Caco-2 (cell line): Measurements from ENCODE around the gene NDST4. TPM values are rescaled to one million over a fixed set of nuclear protein-coding genes. Genes with fewer than 3 reads are reported as not detected.

Source experiments
- BruUV-seq: library from RNA; stranded (reverse); fragments of 400-500 nt; replicated peaks from 2 replicates; lab custom pipeline; 2021; lab: Mats Ljungman, UMichigan
- CTCF ChIA-PET: fragments of 300-600 bp; sonication (Branson Sonifier 250); formaldehyde crosslinking; loops from one replicate; lab custom pipeline; 2022; ENCODE audit warnings: antibody characterized with exemption; lab: Charles Lee
- POLR2A ChIA-PET: fragments of 300-600 bp; sonication (Branson Sonifier 250); formaldehyde crosslinking; loops from one replicate; lab custom pipeline; 2022; ENCODE audit warnings: antibody characterized with exemption; lab: Charles Lee
- DNase-seq, 2 experiments: peaks; one replicate each; pipeline versions ENCODE4 v3.0.0 to v3.0.0-alpha.2; 2020 to 2022
- H3K27me3 ChIP-seq: replicated peaks from 2 replicates; pipeline ENCODE4 v1.6.0; 2011; ENCODE audit warnings: low read length; ENCODE audit not compliant: control insufficient read depth, insufficient read depth
- H3K36me3 ChIP-seq: 2 replicates; pipeline ENCODE4 v1.5.1; 2011; ENCODE audit warnings: low read length; ENCODE audit not compliant: control insufficient read depth, insufficient read depth
- H3K4me1 ChIP-seq: fragments of 250-450 bp; sonication (Bioruptor Pico); 2 replicates; pipeline ENCODE4 v1.5.1; 2020; ENCODE audit warnings: mild to moderate bottlenecking
- H3K4me3 ChIP-seq: 2 replicates; pipeline ENCODE4 v1.5.1; 2011; ENCODE audit warnings: low read depth, mild to moderate bottlenecking, control low read depth, low read length
- H3K9me3 ChIP-seq: fragments of 250-450 bp; sonication (Bioruptor Pico); 2 replicates; pipeline ENCODE4 v1.5.1; 2020; ENCODE audit warnings: mild to moderate bottlenecking, moderate library complexity
- H3K27ac Mint-ChIP-seq: one replicate; pipeline ENCODE4 v1.8.0; 2022; ENCODE audit warnings: mixed read lengths; ENCODE audit not compliant: unreplicated experiment
- H3K27me3 Mint-ChIP-seq: one replicate; pipeline ENCODE4 v1.8.0; 2022; ENCODE audit warnings: mixed read lengths; ENCODE audit not compliant: insufficient read depth, unreplicated experiment
- H3K36me3 Mint-ChIP-seq: one replicate; pipeline ENCODE4 v1.8.0; 2022; ENCODE audit warnings: mild to moderate bottlenecking, mixed read lengths; ENCODE audit not compliant: insufficient read depth, unreplicated experiment
- H3K4me1 Mint-ChIP-seq: one replicate; pipeline ENCODE4 v1.8.0; 2022; ENCODE audit warnings: low read depth, mixed read lengths; ENCODE audit not compliant: unreplicated experiment
- H3K4me3 Mint-ChIP-seq: one replicate; pipeline ENCODE4 v1.8.0; 2022; ENCODE audit warnings: mild to moderate bottlenecking, moderate library complexity, mixed read lengths; ENCODE audit not compliant: unreplicated experiment
- H3K9me3 Mint-ChIP-seq: one replicate; pipeline ENCODE4 v1.8.0; 2022; ENCODE audit warnings: mixed read lengths; ENCODE audit not compliant: unreplicated experiment
- CTCF ChIP-seq, 2 experiments: fragments of 200-600 bp in 1 of 2; IDR thresholded peaks; 1 replicate in 1 of 2; 2 replicates in 1 of 2; pipeline versions ENCODE4 v1.5.1 to v1.8.0; 2011 to 2022; ENCODE audit warnings: antibody characterized with exemption in 1 of 2, control low read depth in 1 of 2, inconsistent platforms in 1 of 2, low read depth in 1 of 2, low read length in 1 of 2, mild to moderate bottlenecking in 1 of 2, moderate library complexity in 1 of 2; ENCODE audit not compliant: insufficient read depth in 1 of 2, severe bottlenecking in 1 of 2, unreplicated experiment in 1 of 2
- intact Hi-C: fragments of 100-400 bp; cut with micrococcal nuclease; formaldehyde crosslinking; loops from one replicate; pipeline ENCODE4 v1.10.0; 2022; ENCODE audit not compliant: unreplicated experiment
- total RNA-seq: library from RNA; stranded (reverse); gene quantifications from 2 replicates; pipeline ENCODE4 v1.2.3, GENCODE V29; 2022

The NDST4 gene
- total RNA-seq, 1 experiment from 2014 or later: 4.4 TPM

GRCh38 chr4:115126491-115126890 lies 13.1 kb upstream of the NDST4 start:
- Histone ChIP-seq H3K4me3 (no peak overlapping the region), H3K9me3 (no peaks in the 10 kb centered on the region), H3K4me1 (no peaks in the 10 kb centered on the region), H3K36me3 (no peaks in the 10 kb centered on the region), H3K27me3 (no peaks in the 10 kb centered on the region)
- DNase-seq: no peak
- ChIA-PET CTCF (no interaction called here), POLR2A (no interaction called here)
- Mint-ChIP-seq H3K4me3 (no peak overlapping the region), H3K27ac (no peak overlapping the region), H3K4me1 (no peaks in the 10 kb centered on the region), H3K9me3 (no peaks in the 10 kb centered on the region), H3K27me3 (no peaks in the 10 kb centered on the region), H3K36me3 (no peaks in the 10 kb centered on the region)
- TF ChIP-seq CTCF (IDR thresholded peaks at IDR 0.05; ENCODE audit: insufficient read depth in 1 of 2, low read depth in 1 of 2, low read length in 1 of 2, severe bottlenecking in 1 of 2, unreplicated experiment in 1 of 2): no peak
- intact Hi-C loops: no loop called here
- no TSS peak for BruUV-seq

GRCh38 chr4:115121351-115122043 lies 8.1 kb upstream of the NDST4 start:
- intact Hi-C loops: no loop called here
- H3K27me3 ChIP-seq: no peaks in the 10 kb centered on the region
- H3K4me3 ChIP-seq: no peak overlapping the region
- Mint-ChIP-seq H3K9me3 (no peaks in the 10 kb centered on the region), H3K27ac (no peak overlapping the region), H3K4me1 (no peaks in the 10 kb centered on the region), H3K27me3 (peaks cover 3% of the 10 kb centered on the region), H3K36me3 (no peaks in the 10 kb centered on the region), H3K4me3 (no peak overlapping the region)
- DNase-seq: no peak
- no TSS peak for BruUV-seq
- H3K4me1 ChIP-seq: no peaks in the 10 kb centered on the region
- H3K9me3 ChIP-seq: no peaks in the 10 kb centered on the region
- TF ChIP-seq CTCF (IDR thresholded peaks at IDR 0.05; ENCODE audit: insufficient read depth in 1 of 2, low read depth in 1 of 2, low read length in 1 of 2, severe bottlenecking in 1 of 2, unreplicated experiment in 1 of 2): no peak
- H3K36me3 ChIP-seq: no peaks in the 10 kb centered on the region
- ChIA-PET POLR2A (no interaction called here), CTCF (no interaction called here)

DNA sequence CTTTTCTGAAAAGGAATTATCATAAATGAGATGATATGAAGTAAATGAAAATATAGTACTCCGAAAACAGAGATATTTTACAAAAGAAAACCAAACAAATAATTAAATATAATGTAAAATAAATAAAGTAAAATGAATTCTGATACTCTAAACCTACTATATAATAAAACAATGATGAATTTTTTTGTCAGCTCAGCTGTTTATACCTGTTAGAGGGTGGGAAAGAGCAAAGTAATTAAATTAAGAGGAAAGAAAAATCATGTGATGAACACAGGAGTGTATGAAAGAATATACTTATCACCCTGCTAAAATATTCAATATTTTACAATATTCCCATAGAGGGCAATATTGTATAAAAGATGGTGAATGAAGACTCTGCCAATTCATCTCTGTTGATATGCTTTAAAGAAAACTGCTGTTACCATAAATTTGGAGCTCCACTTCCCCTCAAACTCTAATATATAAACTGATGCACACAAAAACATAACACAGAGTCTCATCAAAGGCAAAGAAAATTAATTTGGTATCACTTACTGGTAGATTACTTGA lies 6.5 kb upstream of the NDST4 start:
- Histone ChIP-seq H3K4me3 (no peak overlapping the region), H3K4me1 (no peaks in the 10 kb centered on the region), H3K27me3 (no peaks in the 10 kb centered on the region), H3K9me3 (no peaks in the 10 kb centered on the region), H3K36me3 (no peaks in the 10 kb centered on the region)
- no peaks in the 10 kb centered on the region for H3K36me3 Mint-ChIP-seq
- BruUV-seq: no TSS peak
- intact Hi-C loops: no loop called here
- no peak for DNase-seq
- no peaks in the 10 kb centered on the region for H3K4me1 Mint-ChIP-seq
- no peaks in the 10 kb centered on the region for H3K9me3 Mint-ChIP-seq
- no peak for TF ChIP-seq CTCF (IDR thresholded peaks at IDR 0.05; ENCODE audit: insufficient read depth in 1 of 2, low read depth in 1 of 2, low read length in 1 of 2, severe bottlenecking in 1 of 2, unreplicated experiment in 1 of 2)
- H3K27me3 Mint-ChIP-seq: peaks cover 3% of the 10 kb centered on the region
- ChIA-PET CTCF (no interaction called here), POLR2A (no interaction called here)
- H3K27ac Mint-ChIP-seq: no peak overlapping the region
- H3K4me3 Mint-ChIP-seq: no peak overlapping the region
